ENCODE results near the gene SPIN1.

SPIN1 gene

DNA sequence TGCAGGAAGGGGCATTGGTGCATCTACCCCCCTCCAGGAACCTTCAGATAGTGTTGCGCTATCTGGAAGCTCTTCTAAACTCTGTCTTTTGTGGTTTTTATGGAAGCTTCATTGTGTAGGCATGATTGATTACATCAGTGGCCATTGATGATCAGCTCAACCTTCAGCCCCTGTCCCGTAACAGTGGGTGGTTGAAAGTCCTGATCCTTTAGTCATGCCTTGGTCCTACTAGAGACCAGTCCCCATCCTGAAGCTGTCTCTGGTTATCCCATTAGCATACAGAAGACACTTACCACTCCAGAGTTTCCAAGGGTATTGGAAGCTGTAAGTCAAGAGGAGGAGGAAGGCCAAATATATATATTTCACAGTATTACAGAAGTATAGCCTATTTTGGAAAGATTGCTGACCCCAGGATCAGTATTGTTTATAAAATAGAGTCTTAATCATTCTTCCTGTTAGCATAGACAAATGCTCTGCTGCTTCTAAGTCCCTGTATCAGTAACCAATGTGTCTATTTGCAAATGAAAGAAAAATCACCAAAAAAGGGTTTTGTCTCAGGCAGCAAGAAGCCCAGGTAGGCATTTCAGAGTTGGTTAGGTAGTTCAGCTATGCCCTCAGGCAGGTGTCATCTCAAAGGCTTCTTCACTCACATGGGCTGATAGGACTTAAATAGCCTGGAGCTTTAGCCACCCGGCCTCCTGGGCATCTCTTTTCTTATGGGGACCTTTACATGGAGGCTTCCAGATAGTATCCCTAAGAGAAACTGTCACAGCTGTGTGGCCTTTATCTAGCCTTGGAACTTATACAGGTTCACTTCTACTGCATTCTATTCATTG lies 41.6 kb downstream of the SPIN1 start:
- no peak for TF ChIP-seq CTCF (IDR thresholded peaks at IDR 0.05; ENCODE audit: low read depth, low read length, missing control alignments)
- Histone ChIP-seq H3K27me3 (replicated peaks) (no peaks in the 10 kb centered on the region), H3K36me3 (replicated peaks) (peaks cover 17% of the 10 kb centered on the region)

GRCh38 chr9:88433583-88434255 lies 45.5 kb downstream of the SPIN1 start:
- DNase-seq, result peak; percentile 36
- H3K27me3 ChIP-seq (replicated peaks), result no peaks in the 10 kb centered on the region
- no peak overlapping the region for H3K27ac ChIP-seq
- TF ChIP-seq CTCF (IDR thresholded peaks at IDR 0.05; ENCODE audit: low read depth, low read length, missing control alignments), result no peak
- no peak overlapping the region for H3K4me3 ChIP-seq (ENCODE audit: low read depth, low read length)
- in situ Hi-C loops (cut with HindIII; ENCODE audit: low pct_ligation_motif_present, low sequenced_read_pairs), result no loop called here
- peaks cover 17% of the 10 kb centered on the region for H3K36me3 ChIP-seq (replicated peaks)

More for the DNA sequence above, 41.6 kb downstream of the SPIN1 start:
- H3K4me3 ChIP-seq (ENCODE audit: low read depth, low read length), result no peak overlapping the region
- no peak overlapping the region for H3K27ac ChIP-seq
- in situ Hi-C loops (cut with HindIII; ENCODE audit: low pct_ligation_motif_present, low sequenced_read_pairs), result no loop called here
- no peak for DNase-seq

DNA sequence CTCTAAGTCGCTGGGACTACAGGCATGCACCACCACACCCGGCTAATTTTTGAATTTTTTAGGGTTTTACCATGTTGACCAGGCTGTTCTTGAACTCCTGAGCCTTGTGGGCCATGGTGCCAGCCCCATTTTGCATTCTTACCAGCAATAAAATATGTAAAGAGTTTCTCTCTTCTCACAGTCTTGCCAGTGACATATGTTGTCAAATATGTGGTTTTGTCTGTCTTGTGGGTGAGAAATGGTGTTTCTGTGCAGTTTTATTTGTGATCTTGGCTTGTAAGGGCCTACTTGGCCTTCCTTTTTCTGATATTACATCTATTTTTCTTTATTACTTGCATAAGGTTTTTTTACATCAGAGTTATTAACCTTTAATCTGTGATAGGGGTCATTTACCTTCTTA lies 47.1 kb downstream of the SPIN1 start:
- TF ChIP-seq CTCF (IDR thresholded peaks at IDR 0.05; ENCODE audit: low read depth, low read length, missing control alignments), result no peak
- no peak for DNase-seq
- no peaks in the 10 kb centered on the region for H3K27me3 ChIP-seq (replicated peaks)
- no peak overlapping the region for H3K4me3 ChIP-seq (ENCODE audit: low read depth, low read length)
- in situ Hi-C loops (cut with HindIII; ENCODE audit: low pct_ligation_motif_present, low sequenced_read_pairs), result no loop called here
- H3K36me3 ChIP-seq (replicated peaks), result peaks cover 17% of the 10 kb centered on the region
- H3K27ac ChIP-seq, result no peak overlapping the region

GRCh38 chr9:88436379-88436778 lies 48.1 kb downstream of the SPIN1 start:
- Histone ChIP-seq H3K27ac (no peak overlapping the region), H3K4me3 (ENCODE audit: low read depth, low read length) (no peak overlapping the region), H3K36me3 (replicated peaks) (peaks cover 17% of the 10 kb centered on the region), H3K27me3 (replicated peaks) (no peaks in the 10 kb centered on the region)
- TF ChIP-seq CTCF (IDR thresholded peaks at IDR 0.05; ENCODE audit: low read depth, low read length, missing control alignments), result no peak
- no peak for DNase-seq
- in situ Hi-C loops (cut with HindIII; ENCODE audit: low pct_ligation_motif_present, low sequenced_read_pairs), result no loop called here

- Histone ChIP-seq H3K36me3 (replicated peaks) (peaks cover 15% of the 10 kb centered on the region), H3K4me3 (ENCODE audit: low read depth, low read length) (no peak overlapping the region), H3K27me3 (replicated peaks) (no peaks in the 10 kb centered on the region), H3K27ac (no peak overlapping the region)
- no peak for TF ChIP-seq CTCF (IDR thresholded peaks at IDR 0.05; ENCODE audit: low read depth, low read length, missing control alignments)
- in situ Hi-C loops (cut with HindIII; ENCODE audit: low pct_ligation_motif_present, low sequenced_read_pairs), result no loop called here
- DNase-seq, result no peak
Observed at GRCh38 chr9:88437210-88438146, 49.2 kb downstream of the SPIN1 start.
